ENCODE data around the gene C9.

C9 gene

GRCh38 chr5:39267186-39267585 lies 97.1 kb downstream of the C9 start:
- DNase-seq = no peak
- Mint-ChIP-seq H3K4me3 (no peak overlapping the region), H3K27me3 (no peaks in the 10 kb centered on the region), H3K4me1 (peaks cover 29% of the 10 kb centered on the region), H3K9me3 (no peaks in the 10 kb centered on the region), H3K27ac (no peak overlapping the region)
- no peak for ATAC-seq

GRCh38 chr5:39266442-39266841 lies 97.9 kb downstream of the C9 start:
- Mint-ChIP-seq H3K9me3 (no peaks in the 10 kb centered on the region), H3K4me1 (peaks cover 22% of the 10 kb centered on the region), H3K4me3 (no peak overlapping the region), H3K27ac (no peak overlapping the region), H3K27me3 (no peaks in the 10 kb centered on the region)
- DNase-seq = no peak
- no peak for ATAC-seq

- peak overlapping the region in 1 of 2 donors; percentile 0 for H3K27ac Mint-ChIP-seq
- peaks cover 21% of the 10 kb centered on the region for H3K4me1 Mint-ChIP-seq
These were observed 99.8 kb downstream of the C9 start for GRCh38 chr5:39264528-39264927.

GRCh38 chr5:39262981-39263380 lies 101.3 kb downstream of the C9 start:
- no peak overlapping the region for H3K27ac Mint-ChIP-seq
- peaks cover 21% of the 10 kb centered on the region for H3K4me1 Mint-ChIP-seq
- DNase-seq = no peak
- no peaks in the 10 kb centered on the region for H3K9me3 Mint-ChIP-seq
- ATAC-seq = no peak
- H3K27me3 Mint-ChIP-seq = no peaks in the 10 kb centered on the region
- H3K4me3 Mint-ChIP-seq = no peak overlapping the region

More at GRCh38 chr5:39264528-39264927, 99.8 kb downstream of the C9 start:
- DNase-seq = peak; percentile 21 to 33
- ATAC-seq = peak; percentile 90
- H3K4me3 Mint-ChIP-seq = no peak overlapping the region
- H3K9me3 Mint-ChIP-seq = no peaks in the 10 kb centered on the region
- H3K27me3 Mint-ChIP-seq = no peaks in the 10 kb centered on the region

- Mint-ChIP-seq H3K27me3 (no peaks in the 10 kb centered on the region), H3K4me1 (peaks cover 26% of the 10 kb centered on the region), H3K27ac (no peak overlapping the region), H3K4me3 (no peak overlapping the region), H3K9me3 (no peaks in the 10 kb centered on the region)
- DNase-seq (no peak), ATAC-seq (no peak)
These were observed 104.2 kb downstream of the C9 start for GRCh38 chr5:39260095-39260494.

- ATAC-seq (no peak), DNase-seq (no peak)
- H3K27ac Mint-ChIP-seq = no peak overlapping the region
- H3K27me3 Mint-ChIP-seq = no peaks in the 10 kb centered on the region
- H3K4me1 Mint-ChIP-seq = peaks cover 16% of the 10 kb centered on the region
- no peaks in the 10 kb centered on the region for H3K9me3 Mint-ChIP-seq
- no peak overlapping the region for H3K4me3 Mint-ChIP-seq
These were observed 106.7 kb downstream of the C9 start for GRCh38 chr5:39257554-39257953.

- Mint-ChIP-seq H3K27ac (peak overlapping the region in 1 of 2 donors; percentile 16), H3K9me3 (no peaks in the 10 kb centered on the region), H3K4me1 (peaks cover 16% of the 10 kb centered on the region), H3K27me3 (no peaks in the 10 kb centered on the region), H3K4me3 (peak overlapping the region in 1 of 2 donors; percentile 25)
- peak in 1 of 2 donors; percentile 28 for DNase-seq
- peak; percentile 82 for ATAC-seq
These were observed 107.6 kb downstream of the C9 start for GRCh38 chr5:39256477-39257235.

- Mint-ChIP-seq H3K9me3 (peaks cover under 1 to 1% of the 10 kb centered on the region in 2 donors), H3K4me1 (peaks cover 16% of the 10 kb centered on the region), H3K4me3 (no peak overlapping the region), H3K27ac (no peak overlapping the region), H3K27me3 (no peaks in the 10 kb centered on the region)
- no peak for DNase-seq
- ATAC-seq = no peak
These were observed 108.9 kb downstream of the C9 start for GRCh38 chr5:39255406-39255805.

GRCh38 chr5:39254671-39255070 lies 109.6 kb downstream of the C9 start:
- Mint-ChIP-seq H3K4me1 (peaks cover 16% of the 10 kb centered on the region), H3K27ac (no peak overlapping the region), H3K4me3 (no peak overlapping the region), H3K9me3 (peaks cover 7 to 8% of the 10 kb centered on the region in 2 donors), H3K27me3 (no peaks in the 10 kb centered on the region)
- ATAC-seq (no peak), DNase-seq (no peak)

GRCh38 chr5:39253196-39253595 lies 111.1 kb downstream of the C9 start:
- ATAC-seq = no peak
- Mint-ChIP-seq H3K4me1 (peaks cover 16% of the 10 kb centered on the region), H3K9me3 (peaks cover 7 to 14% of the 10 kb centered on the region in 2 donors), H3K4me3 (no peak overlapping the region), H3K27me3 (no peaks in the 10 kb centered on the region), H3K27ac (no peak overlapping the region)
- no peak for DNase-seq

- Mint-ChIP-seq H3K4me3 (no peak overlapping the region), H3K4me1 (no peaks in the 10 kb centered on the region), H3K9me3 (peaks cover 7 to 14% of the 10 kb centered on the region in 2 donors), H3K27ac (no peak overlapping the region), H3K27me3 (no peaks in the 10 kb centered on the region)
- ATAC-seq (no peak), DNase-seq (no peak)
These were observed 114.6 kb downstream of the C9 start for GRCh38 chr5:39249564-39250274.

- no peaks in the 10 kb centered on the region for H3K27me3 Mint-ChIP-seq
- H3K4me1 Mint-ChIP-seq = no peaks in the 10 kb centered on the region
- peaks cover 7 to 14% of the 10 kb centered on the region in 2 donors for H3K9me3 Mint-ChIP-seq
- DNase-seq = no peak
- H3K4me3 Mint-ChIP-seq = no peak overlapping the region
- no peak for ATAC-seq
- H3K27ac Mint-ChIP-seq = no peak overlapping the region
These were observed 115.2 kb downstream of the C9 start for GRCh38 chr5:39249069-39249468.

GRCh38 chr5:39240750-39241149 lies 123.5 kb downstream of the C9 start:
- Mint-ChIP-seq H3K27ac (no peak overlapping the region), H3K9me3 (peaks cover 5 to 14% of the 10 kb centered on the region in 2 donors), H3K4me3 (no peak overlapping the region), H3K27me3 (no peaks in the 10 kb centered on the region), H3K4me1 (peaks cover 12% of the 10 kb centered on the region)
- ATAC-seq = no peak
- DNase-seq = no peak

- ATAC-seq = no peak
- H3K27ac Mint-ChIP-seq = no peak overlapping the region
- peaks cover 12% of the 10 kb centered on the region for H3K4me1 Mint-ChIP-seq
- no peak for DNase-seq
- H3K4me3 Mint-ChIP-seq = no peak overlapping the region
- H3K9me3 Mint-ChIP-seq = peaks cover 5 to 14% of the 10 kb centered on the region in 2 donors
- H3K27me3 Mint-ChIP-seq = no peaks in the 10 kb centered on the region
These were observed 125.8 kb downstream of the C9 start for GRCh38 chr5:39238366-39239105.

GRCh38 chr5:39236718-39237117 lies 127.6 kb downstream of the C9 start:
- DNase-seq (no peak), ATAC-seq (no peak)
- Mint-ChIP-seq H3K4me3 (no peak overlapping the region), H3K9me3 (peaks cover 5 to 14% of the 10 kb centered on the region in 2 donors), H3K27ac (no peak overlapping the region), H3K27me3 (no peaks in the 10 kb centered on the region), H3K4me1 (peaks cover 17% of the 10 kb centered on the region)

GRCh38 chr5:39235648-39236047 lies 128.6 kb downstream of the C9 start:
- ATAC-seq (no peak), DNase-seq (no peak)
- Mint-ChIP-seq H3K27ac (no peak overlapping the region), H3K4me3 (no peak overlapping the region), H3K9me3 (peaks cover 1 to 6% of the 10 kb centered on the region in 2 donors), H3K4me1 (peaks cover 24% of the 10 kb centered on the region), H3K27me3 (no peaks in the 10 kb centered on the region)
